Glomerular endothelial cell (primary cell): ENCODE results near the gene IFNAR1. TPM values are rescaled to one million over a fixed set of nuclear protein-coding genes. Genes with fewer than 3 reads are reported as not detected.

ENCODE experiments used
- DNase-seq: peaks from one replicate; pipeline ENCODE4 v3.0.0-alpha.2; 2011; ENCODE audit warnings: low read depth, low spot score; ENCODE audit errors: extremely low read depth
- total RNA-seq: library from RNA; depleted of rRNA; stranded (reverse); fragments of >200 nt; gene quantifications from 2 replicates; pipeline ENCODE4 v1.2.3, GENCODE V29; 2015

IFNAR1 gene
- total RNA-seq, 1 donor from 2014 or later: 39.6 TPM

DNA sequence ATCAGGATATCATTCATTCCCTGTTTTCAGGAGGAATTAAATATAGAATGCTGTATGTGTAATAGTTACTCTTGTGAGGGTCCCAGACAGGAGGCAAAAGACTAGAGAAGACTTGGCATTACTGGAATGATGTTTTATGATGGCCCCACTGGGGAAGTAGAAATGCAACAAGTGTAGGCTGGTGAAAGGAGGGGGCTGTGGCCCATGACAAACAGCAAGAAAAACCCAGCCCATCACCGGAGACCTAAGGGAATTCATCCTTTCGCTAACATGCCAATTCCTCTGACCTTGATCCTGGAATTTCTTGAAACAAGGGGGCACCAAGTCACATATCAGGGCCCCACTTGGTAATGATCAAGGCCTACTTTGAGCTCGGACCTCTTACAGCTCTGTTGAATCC, 72.9 kb downstream of the IFNAR1 start:
- DNase-seq: no peak

- no peak for DNase-seq
Observed at GRCh38 chr21:33398361-33398760, 73.6 kb downstream of the IFNAR1 start.

DNA sequence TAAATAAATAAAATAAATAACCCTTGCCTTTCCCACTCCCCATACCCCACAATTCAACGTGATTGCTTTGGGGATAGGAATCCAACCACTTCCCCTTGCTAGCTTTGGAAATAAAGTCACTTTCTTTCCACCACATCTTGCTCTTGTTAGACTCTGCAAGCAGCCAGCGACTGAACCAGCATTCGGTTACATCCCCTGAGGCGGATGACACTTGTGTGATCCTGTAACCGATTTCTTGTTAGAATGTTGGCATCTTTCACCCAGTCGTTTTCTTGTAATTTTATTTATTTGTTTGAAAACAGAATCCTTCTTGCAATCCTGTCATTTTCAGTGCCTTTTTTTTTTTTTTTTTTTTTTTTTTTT, 76.8 kb downstream of the IFNAR1 start:
- no peak for DNase-seq

DNA sequence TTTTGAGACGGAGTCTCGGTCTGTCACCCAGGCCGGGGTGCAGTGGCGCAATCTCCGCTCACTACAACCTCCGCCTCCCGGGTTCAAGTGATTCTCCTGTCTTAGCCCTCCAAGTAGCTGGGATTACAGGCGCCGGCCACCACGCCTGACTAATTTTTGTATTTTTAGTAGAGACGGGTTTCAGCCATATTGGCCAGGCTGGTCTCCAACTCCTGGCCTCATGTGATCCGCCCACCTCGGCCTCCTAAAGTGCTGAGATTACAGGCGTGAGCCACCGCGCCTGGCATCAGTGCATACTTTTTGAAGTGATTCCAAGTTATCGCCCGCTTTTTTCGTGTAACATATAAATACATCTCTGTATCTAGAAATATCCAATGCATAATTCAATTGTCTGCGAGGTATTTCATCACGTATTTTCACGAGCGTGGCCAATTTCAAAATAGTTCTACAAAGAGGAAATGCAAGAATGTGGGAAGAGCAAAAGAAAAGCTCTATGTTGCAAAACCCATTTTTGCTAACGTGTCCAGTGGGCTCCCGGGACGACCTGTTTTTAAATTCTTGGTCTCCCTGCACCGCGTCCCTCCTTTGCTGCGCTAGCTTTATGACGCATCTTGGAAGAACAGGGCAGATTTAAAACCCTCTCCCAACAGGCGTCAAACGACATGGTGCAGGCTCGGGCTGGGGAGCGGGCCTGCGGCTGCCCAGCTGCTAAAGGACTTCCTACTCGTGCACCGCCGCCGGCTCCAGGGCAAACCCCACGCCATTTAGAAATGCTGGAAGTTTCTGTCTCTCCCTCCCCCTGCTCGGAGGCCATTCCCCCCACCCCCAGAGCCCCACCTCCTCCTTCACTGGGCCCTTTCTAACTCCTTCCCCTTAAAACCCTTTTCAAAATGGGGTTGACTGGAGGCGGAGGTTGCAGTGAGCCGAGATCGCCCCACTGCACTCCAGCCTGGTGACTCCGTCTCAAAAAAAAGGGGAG, 77.5 kb downstream of the IFNAR1 start:
- no peak for DNase-seq

GRCh38 chr21:33403128-33403785, 78.5 kb downstream of the IFNAR1 start, which contains the start of gene IFNGR2:
IFNGR2 (plus strand) TSS chr21:33403413; CDS start chr21:33403544, 131 bp downstream.
- DNase-seq: no peak

- DNase-seq: no peak
Observed at GRCh38 chr21:33403786-33404585, 79.2 kb downstream of the IFNAR1 start.

DNA sequence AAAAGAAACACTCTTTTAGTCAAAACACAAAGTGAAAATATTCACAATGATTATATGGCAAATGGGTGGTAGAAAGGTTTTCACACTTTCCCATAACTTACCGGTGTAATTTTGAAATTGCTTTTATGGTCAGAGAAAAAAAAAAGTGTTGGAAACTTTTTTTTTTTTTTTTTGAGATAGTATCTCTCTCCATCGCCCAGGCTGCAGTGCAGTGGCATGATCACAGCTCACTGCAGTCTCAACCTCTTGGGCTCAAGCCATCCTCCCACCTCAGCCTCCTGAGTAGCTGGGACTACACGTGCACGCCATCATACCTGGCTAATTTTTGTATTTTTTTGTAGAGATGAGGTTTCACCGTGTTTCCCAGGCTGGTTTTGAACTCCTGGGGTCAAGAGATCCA, 81.7 kb downstream of the IFNAR1 start:
- no peak for DNase-seq

Other genes starting within 250 kb of the IFNAR1 start
- gene IFNAR2, start 95.0 kb upstream of the IFNAR1 start, total RNA-seq: 19.5 and 20.3 TPM in 2 replicates
- gene IL10RB, start 58.6 kb upstream of the IFNAR1 start, total RNA-seq: 48.8 and 49.8 TPM in 2 replicates
- gene IFNGR2, start 78.4 kb downstream of the IFNAR1 start, total RNA-seq: 85.6 and 91.9 TPM in 2 replicates
- gene TMEM50B, start 155.0 kb downstream of the IFNAR1 start, total RNA-seq: 26.7 and 43.2 TPM in 2 replicates
- gene DNAJC28, start 166.7 kb downstream of the IFNAR1 start, total RNA-seq: 0.24 and 1.8 TPM in 2 replicates
- 52.3 and 89.7 TPM in 2 replicates for gene GART, start 217.1 kb downstream of the IFNAR1 start, total RNA-seq
- 162 and 208 TPM in 2 replicates for gene SON, start 218.1 kb downstream of the IFNAR1 start, total RNA-seq